ENCODE results near the gene WFS1. TPM values are rescaled to one million over a fixed set of nuclear protein-coding genes. Genes with fewer than 3 reads are reported as not detected.

The WFS1 gene
- total and polyA plus RNA-seq, 2 donors (not counting 1 experiment from before 2014, with no cell fraction given), result 25.7 to 37.5 TPM

- Histone ChIP-seq H2AFZ (ENCODE audit: low read length) (no peak overlapping the region), H3K4me1 (ENCODE audit: control insufficient read depth, extremely low read depth, insufficient read depth, low read length) (no peaks in the 10 kb centered on the region), H3K9ac (ENCODE audit: insufficient read depth, low read length) (no peak overlapping the region)
These were observed 44.2 kb upstream of the WFS1 start for GRCh38 chr4:6225469-6225868.

GRCh38 chr4:6226506-6226905 lies 43.1 kb upstream of the WFS1 start:
- no peak for TF ChIP-seq EZH2 (IDR thresholded peaks at IDR 0.05; ENCODE audit: low read length, missing control alignments)
- TF ChIP-seq CTCF (conservative IDR thresholded peaks at IDR 0.05 in 1 of 2, IDR thresholded peaks at IDR 0.05 in 1 of 2; ENCODE audit: low read depth in 1 of 2, low read length in 2 of 2), result no peak

More at GRCh38 chr4:6225469-6225868, 44.2 kb upstream of the WFS1 start:
- Histone ChIP-seq H3K4me2 (ENCODE audit: extremely low read depth, insufficient read depth, low read length) (no peak overlapping the region), H3K27me3 (ENCODE audit: control insufficient read depth, insufficient read depth, low read length) (no peaks in the 10 kb centered on the region), H3K4me3 (replicated peaks in 1 of 4; ENCODE audit: control extremely low read depth in 1 of 4, insufficient read depth in 1 of 4, low read depth in 3 of 4, low read length in 4 of 4) (no peak overlapping the region), H4K20me1 (ENCODE audit: control insufficient read depth, extremely low read depth, insufficient read depth, low read length) (no peaks in the 10 kb centered on the region), H3K9me3 (ENCODE audit: control insufficient read depth, insufficient read depth, low read depth, low read length) (no peaks in the 10 kb centered on the region), H3K36me3 (ENCODE audit: control insufficient read depth, insufficient read depth, low read length) (no peaks in the 10 kb centered on the region), H3K79me2 (ENCODE audit: control insufficient read depth, insufficient read depth, low read length) (no peaks in the 10 kb centered on the region), H3K27ac (ENCODE audit: insufficient read depth, low read length) (no peak overlapping the region)
- peak; percentile 4 to 9 for DNase-seq (ENCODE audit: low read depth in 2 of 2)
- TF ChIP-seq CTCF (conservative IDR thresholded peaks at IDR 0.05 in 1 of 2, IDR thresholded peaks at IDR 0.05 in 1 of 2; ENCODE audit: low read depth in 1 of 2, low read length in 2 of 2), result no peak
- no peak for TF ChIP-seq EZH2 (IDR thresholded peaks at IDR 0.05; ENCODE audit: low read length, missing control alignments)

GRCh38 chr4:6227412-6228157 lies 42.1 kb upstream of the WFS1 start:
- Histone ChIP-seq H3K36me3 (ENCODE audit: control insufficient read depth, insufficient read depth, low read length) (no peaks in the 10 kb centered on the region), H3K27me3 (ENCODE audit: control insufficient read depth, insufficient read depth, low read length) (no peaks in the 10 kb centered on the region), H3K4me3 (replicated peaks in 1 of 4; ENCODE audit: control extremely low read depth in 1 of 4, insufficient read depth in 1 of 4, low read depth in 3 of 4, low read length in 4 of 4) (no peak overlapping the region), H3K9ac (ENCODE audit: insufficient read depth, low read length) (no peak overlapping the region), H3K4me1 (ENCODE audit: control insufficient read depth, extremely low read depth, insufficient read depth, low read length) (no peaks in the 10 kb centered on the region), H3K4me2 (ENCODE audit: extremely low read depth, insufficient read depth, low read length) (no peak overlapping the region), H4K20me1 (ENCODE audit: control insufficient read depth, extremely low read depth, insufficient read depth, low read length) (no peaks in the 10 kb centered on the region), H2AFZ (ENCODE audit: low read length) (no peak overlapping the region), H3K79me2 (ENCODE audit: control insufficient read depth, insufficient read depth, low read length) (no peaks in the 10 kb centered on the region), H3K27ac (ENCODE audit: insufficient read depth, low read length) (no peak overlapping the region), H3K9me3 (ENCODE audit: control insufficient read depth, insufficient read depth, low read depth, low read length) (no peaks in the 10 kb centered on the region)
- TF ChIP-seq CTCF (conservative IDR thresholded peaks at IDR 0.05 in 1 of 2, IDR thresholded peaks at IDR 0.05 in 1 of 2; ENCODE audit: low read depth in 1 of 2, low read length in 2 of 2) (no peak), EZH2 (IDR thresholded peaks at IDR 0.05; ENCODE audit: low read length, missing control alignments) (no peak)
- DNase-seq (ENCODE audit: low read depth in 2 of 2), result no peak

More at GRCh38 chr4:6226506-6226905, 43.1 kb upstream of the WFS1 start:
- Histone ChIP-seq H3K9me3 (ENCODE audit: control insufficient read depth, insufficient read depth, low read depth, low read length) (no peaks in the 10 kb centered on the region), H4K20me1 (ENCODE audit: control insufficient read depth, extremely low read depth, insufficient read depth, low read length) (no peaks in the 10 kb centered on the region), H3K4me2 (ENCODE audit: extremely low read depth, insufficient read depth, low read length) (no peak overlapping the region), H3K4me3 (replicated peaks in 1 of 4; ENCODE audit: control extremely low read depth in 1 of 4, insufficient read depth in 1 of 4, low read depth in 3 of 4, low read length in 4 of 4) (no peak overlapping the region), H3K79me2 (ENCODE audit: control insufficient read depth, insufficient read depth, low read length) (no peaks in the 10 kb centered on the region), H2AFZ (ENCODE audit: low read length) (no peak overlapping the region), H3K9ac (ENCODE audit: insufficient read depth, low read length) (no peak overlapping the region), H3K27ac (ENCODE audit: insufficient read depth, low read length) (no peak overlapping the region), H3K36me3 (ENCODE audit: control insufficient read depth, insufficient read depth, low read length) (no peaks in the 10 kb centered on the region), H3K27me3 (ENCODE audit: control insufficient read depth, insufficient read depth, low read length) (no peaks in the 10 kb centered on the region), H3K4me1 (ENCODE audit: control insufficient read depth, extremely low read depth, insufficient read depth, low read length) (no peaks in the 10 kb centered on the region)
- DNase-seq (ENCODE audit: low read depth in 2 of 2), result no peak

All from fibroblast of lung (primary cell).